HepG2 (cell line): ENCODE results near the gene PGS1. TPM values are rescaled to one million over a fixed set of nuclear protein-coding genes. Genes with fewer than 3 reads are reported as not detected.

Experiments
- ATAC-seq: fragments of 200-7000 bp; cut with Tn5 transposase; 3 replicates; pipeline ENCODE4 v1.9.1; 2020; ENCODE audit warnings: mild to moderate bottlenecking, moderate library complexity
- BruUV-seq: library from RNA; stranded (reverse); fragments of 400-500 nt; replicated peaks from 2 replicates; lab custom pipeline; 2021; lab: Mats Ljungman, UMichigan
- CTCF ChIA-PET: fragments of 300-600 bp; formaldehyde crosslinking; extraction: SDS; loops from one replicate; lab custom pipeline; 2021; ENCODE audit warnings: low total read pairs, inconsistent platforms, low intra/inter-chr PET ratio; lab: Yijun Ruan, JAX
- POLR2A ChIA-PET: fragments of 350-600 bp; sonication (Branson Sonifier 250); formaldehyde crosslinking; loops from one replicate; lab custom pipeline; 2020; ENCODE audit warnings: antibody characterized with exemption, inconsistent platforms; lab: Yijun Ruan, JAX
- DNase-seq: peaks from one replicate; pipeline ENCODE4 v3.0.0-alpha.2; 2015; ENCODE audit warnings: low spot score
- FAIRE-seq: peaks from 3 replicates; lab custom pipeline; 2011; peaks lifted over from hg19 to GRCh38; lab: Jason Lieb, UNC
- H2AFZ ChIP-seq: one replicate; pipeline ENCODE4 v1.6.1; 2011; ENCODE audit warnings: low read length, inconsistent platforms
- H3K27ac ChIP-seq: fragments of 300-600 bp; 3 replicates; pipeline ENCODE4 v1.8.0; 2011; ENCODE audit warnings: mixed run types, mild to moderate bottlenecking, mixed read lengths, low read length, inconsistent platforms; ENCODE audit not compliant: insufficient read depth; ENCODE audit errors: extremely low read length
- H3K27me3 ChIP-seq, 2 experiments: fragments of 200-600 bp in 1 of 2; 2 replicates in 1 of 2; 3 replicates in 1 of 2; pipeline versions ENCODE4 v1.6.0 to v1.8.0; 2011; ENCODE audit warnings: low read length in 2 of 2, mild to moderate bottlenecking in 2 of 2, moderate library complexity in 2 of 2, inconsistent platforms in 1 of 2; ENCODE audit not compliant: insufficient read depth in 2 of 2, control insufficient read depth in 1 of 2
- H3K36me3 ChIP-seq, 2 experiments: fragments of 200-600 bp in 1 of 2; replicated peaks in 1 of 2; 2 replicates in 1 of 2; 3 replicates in 1 of 2; pipeline versions ENCODE4 v1.5.1 to v1.8.0; 2011; ENCODE audit warnings: low read length in 2 of 2, inconsistent platforms in 1 of 2; ENCODE audit not compliant: insufficient read depth in 2 of 2, control insufficient read depth in 1 of 2
- H3K4me1 ChIP-seq: 2 replicates; pipeline ENCODE4 v1.5.1; 2012; ENCODE audit warnings: low read length, inconsistent platforms; ENCODE audit not compliant: insufficient read depth
- H3K4me2 ChIP-seq: 2 replicates; pipeline ENCODE4 v1.6.0; 2011; ENCODE audit warnings: low read depth, low read length, inconsistent platforms
- H3K4me3 ChIP-seq, 3 experiments: fragments of 200-600 bp in 1 of 3; sonication (generic), shearing (Covaris generic) in 1 of 3; replicated peaks in 1 of 3; 2 replicates each; pipeline ENCODE4 v1.5.1; 2011 to 2016; ENCODE audit warnings: low read length in 3 of 3, inconsistent platforms in 2 of 3, low read depth in 2 of 3, mild to moderate bottlenecking in 2 of 3, control low read depth in 1 of 3, mixed read lengths in 1 of 3; ENCODE audit not compliant: insufficient read depth in 1 of 3
- H3K79me2 ChIP-seq: one replicate; pipeline ENCODE4 v1.6.1; 2011; ENCODE audit warnings: low read length, inconsistent platforms; ENCODE audit not compliant: insufficient read depth
- H3K9ac ChIP-seq: 2 replicates; pipeline ENCODE4 v1.6.0; 2011; ENCODE audit warnings: mild to moderate bottlenecking, low read depth, low read length, inconsistent platforms; ENCODE audit not compliant: insufficient read depth
- H3K9me3 ChIP-seq: 2 replicates; pipeline ENCODE4 v1.5.1; 2012; ENCODE audit warnings: mild to moderate bottlenecking, low read length
- H4K20me1 ChIP-seq: 2 replicates; pipeline ENCODE4 v1.6.0; 2011; ENCODE audit warnings: inconsistent platforms, mild to moderate bottlenecking, low read length, moderate library complexity; ENCODE audit not compliant: insufficient read depth
- ATF1 ChIP-seq: IDR thresholded peaks from 2 replicates; pipeline ENCODE4 v1.6.1; 2016; ENCODE audit warnings: mild to moderate bottlenecking, control low read depth
- CREB1 ChIP-seq, 2 experiments: fragments of 450-650 bp in 1 of 2; IDR thresholded peaks; 2 replicates each; pipeline ENCODE4 v1.6.1; 2016 to 2017; ENCODE audit warnings: control low read depth in 1 of 2, mild to moderate bottlenecking in 1 of 2, missing compliant biosample characterization in 1 of 2, missing genetic modification characterization in 1 of 2
- MNT ChIP-seq: fragments of 450-650 bp; IDR thresholded peaks from 2 replicates; pipeline ENCODE4 v1.6.1; 2016
- ZNF263 ChIP-seq: sonication (generic); formaldehyde crosslinking; IDR thresholded peaks from 2 replicates; pipeline ENCODE4 v1.4.0; 2020; ENCODE audit warnings: missing genetic modification reagents
- ZNF343 ChIP-seq: sonication (generic); formaldehyde crosslinking; IDR thresholded peaks from 2 replicates; pipeline ENCODE4 v1.4.0; 2020; ENCODE audit warnings: mild to moderate bottlenecking, missing genetic modification reagents
- ZNF460 ChIP-seq: sonication (generic); formaldehyde crosslinking; IDR thresholded peaks from 2 replicates; pipeline ENCODE4 v1.5.1; 2020; ENCODE audit warnings: missing genetic modification reagents, mild to moderate bottlenecking, borderline replicate concordance
- WGBS: methylation state at CpG from one replicate; pipeline ENCODE4 v1.1.6; 2017; ENCODE audit warnings: low lambda C conversion rate; 5-methylcytosine and 5-hydroxymethylcytosine counted together
- in situ Hi-C: cut with HindIII; loops from 2 replicates; pipeline ENCODE4 v1.10.0; 2017; ENCODE audit warnings: low pct_unique_long_range_greater_than_20kb; ENCODE audit not compliant: extremely low pct_ligation_motif_present
- intact Hi-C: fragments of 100-400 bp; cut with micrococcal nuclease; formaldehyde crosslinking; loops from one replicate; pipeline ENCODE4 v1.10.0; 2022; ENCODE audit not compliant: unreplicated experiment
- polyA plus RNA-seq, 8 experiments: library from polyadenylated mRNA; depleted of rRNA in 3 of 8; stranded (reverse) in 7 of 8; unstranded in 1 of 8; fragments of >200 nt; fragmentation: Illumina TruSeq in 4 of 8; extraction: Trizol in 4 of 8; gene quantifications; 2 replicates each; pipeline versions ENCODE4 v1.2.1 to v1.2.3, GENCODE V29; 2011 to 2016; ENCODE audit warnings: low read depth in 4 of 8, missing spikeins in 1 of 8, mixed read lengths in 1 of 8; ENCODE audit not compliant: insufficient read depth in 1 of 8
- total RNA-seq, 5 experiments: library from RNA; depleted of rRNA; stranded (reverse); fragments of >200 nt; fragmentation: Illumina TruSeq; extraction: Trizol; gene quantifications; 2 replicates each; pipeline ENCODE4 v1.2.3, GENCODE V29; 2016; ENCODE audit warnings: low read depth in 1 of 5

PGS1 gene
- total and polyA plus RNA-seq, 2 of the 13 experiments (the other 11 are each of a cell fraction or from before 2014, with no cell fraction given): 25.9 to 31.5 TPM

GRCh38 chr17:78441271-78441971 is 63.0 kb downstream of the PGS1 start:
- intact Hi-C loops: no loop called here

GRCh38 chr17:78442648-78443218 is 64.3 kb downstream of the PGS1 start:
- 43% methylated on average over 15 of the region's 19 CpGs for WGBS
- DNase-seq (no peak), FAIRE-seq (no peak), ATAC-seq (no peak)
- in situ Hi-C loops (no loop called here), intact Hi-C loops (no loop called here)
- ChIA-PET CTCF (no interaction called here), POLR2A (no interaction called here)
- no TSS peak for BruUV-seq
- Histone ChIP-seq H3K79me2 (no peaks in the 10 kb centered on the region), H3K4me3 (no peak overlapping the region), H3K9me3 (no peaks in the 10 kb centered on the region), H3K4me2 (no peak overlapping the region), H3K4me1 (peaks cover 2% of the 10 kb centered on the region; the same call in 1 of the 2 replicates), H3K27me3 (peaks cover 5 to 17% of the 10 kb centered on the region in 2 experiments), H3K9ac (no peak overlapping the region), H2AFZ (no peak overlapping the region), H4K20me1 (no peaks in the 10 kb centered on the region), H3K27ac (no peak overlapping the region), H3K36me3 (no peaks in the 10 kb centered on the region)
- TF ChIP-seq CREB1 (IDR thresholded peaks at IDR 0.05) (peak; percentile 69), CREB1 (CRISPR knock-in tag; IDR thresholded peaks at IDR 0.05) (no peak), ATF1 (CRISPR knock-in tag) (no peak), MNT (peak; percentile 61; the same call in 1 of the 2 replicates)

More at GRCh38 chr17:78441271-78441971, 63.0 kb downstream of the PGS1 start:
- ChIA-PET POLR2A (no interaction called here), CTCF (no interaction called here)
- Histone ChIP-seq H3K27me3 (peaks cover 5 to 17% of the 10 kb centered on the region in 2 experiments), H3K4me1 (no peaks in the 10 kb centered on the region), H2AFZ (no peak overlapping the region), H3K27ac (no peak overlapping the region), H3K4me2 (no peak overlapping the region), H3K9ac (no peak overlapping the region), H3K9me3 (no peaks in the 10 kb centered on the region), H4K20me1 (no peaks in the 10 kb centered on the region), H3K79me2 (no peaks in the 10 kb centered on the region), H3K4me3 (no peak overlapping the region), H3K36me3 (no peaks in the 10 kb centered on the region)
- no peak for DNase-seq
- no TSS peak for BruUV-seq
- 0 out of 2 replicates have a peak, but pooled peaks have one; percentile 27 for TF ChIP-seq ZNF263 (CRISPR knock-in tag)
- TF ChIP-seq ZNF460 (CRISPR knock-in tag): 0 out of 2 replicates have a peak, but pooled peaks have one; percentile 27
- no peak for TF ChIP-seq ZNF343 (CRISPR knock-in tag)
- FAIRE-seq: no peak
- 50% methylated on average over 12 of the region's 12 CpGs for WGBS
- in situ Hi-C loops: no loop called here
- ATAC-seq: no peak
